BLaER1 treated with 17β-estradiol and CSF1 and Interleukin-3, amounts not matched to agents 10 nM and 100 nM (cell line): ENCODE measurements around the gene CTSC.

Experiments
- H3K27ac ChIP-seq, 11 experiments: shearing (Covaris generic); formaldehyde crosslinking; 2 replicates each; pipeline ENCODE4 v1.8.1; 2022
- H3K27me3 ChIP-seq, 11 experiments: shearing (Covaris generic); formaldehyde crosslinking; 2 replicates each; pipeline ENCODE4 v1.8.1; 2022
- H3K36me3 ChIP-seq, 11 experiments: shearing (Covaris generic); formaldehyde crosslinking; 2 replicates each; pipeline ENCODE4 v1.8.1; 2022
- H3K4me1 ChIP-seq, 10 experiments: shearing (Covaris generic); formaldehyde crosslinking; 2 replicates each; pipeline ENCODE4 v1.8.1; 2022
- H3K4me2 ChIP-seq, 11 experiments: shearing (Covaris generic); formaldehyde crosslinking; 2 replicates each; pipeline ENCODE4 v1.8.1; 2022
- H3K4me3 ChIP-seq, 10 experiments: shearing (Covaris generic); formaldehyde crosslinking; 2 replicates each; pipeline ENCODE4 v1.8.1; 2022
- H3K9ac ChIP-seq, 11 experiments: shearing (Covaris generic); formaldehyde crosslinking; 2 replicates each; pipeline ENCODE4 v1.8.1; 2022
- H3K9me3 ChIP-seq, 11 experiments: shearing (Covaris generic); formaldehyde crosslinking; replicated peaks in 1 of 11; 2 replicates each; pipeline ENCODE4 v1.8.1; 2022
- H4K20me1 ChIP-seq, 11 experiments: shearing (Covaris generic); formaldehyde crosslinking; 2 replicates each; pipeline ENCODE4 v1.8.1; 2022
- Cebpa-rat ChIP-seq, 11 experiments: shearing (Covaris generic); IDR thresholded peaks; 2 replicates each; pipeline ENCODE4 v1.8.1; 2022

Gene CTSC

DNA sequence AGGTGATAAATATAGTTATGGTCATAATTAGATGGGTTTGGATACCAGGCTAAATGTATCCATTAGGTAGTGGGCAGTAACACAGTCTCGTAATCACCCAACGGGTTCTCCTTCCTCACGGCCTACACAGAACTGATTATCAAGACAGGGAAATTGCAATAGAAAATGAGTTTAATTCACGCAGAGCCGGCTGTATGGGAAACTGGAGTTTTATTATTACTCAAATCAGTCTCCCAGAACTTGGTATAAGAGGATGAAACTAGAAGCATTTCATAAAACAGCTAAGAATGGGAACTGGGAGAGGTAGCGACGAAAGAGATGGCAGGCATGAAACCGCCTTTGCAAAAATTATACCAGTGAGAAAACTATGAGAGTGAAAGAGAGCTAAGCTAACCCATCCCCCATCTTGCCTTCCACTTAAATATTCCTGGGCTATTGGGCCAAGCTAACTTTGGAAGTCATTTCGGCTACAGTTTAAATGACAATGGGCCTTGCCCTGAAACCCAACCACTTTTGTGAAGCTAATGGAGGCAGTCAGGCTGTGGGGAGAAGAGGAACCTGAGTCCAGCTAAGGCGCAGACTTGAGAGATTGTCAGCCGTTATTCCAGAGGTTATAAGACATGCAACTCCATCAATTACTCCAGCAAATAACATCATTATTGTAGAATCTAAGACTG lies 29.6 kb downstream of the CTSC start:
- peaks cover 0 to 8% (median 5%) of the 10 kb centered on the region in 11 experiments; a peak in 5 of 22 replicates for H3K9me3 ChIP-seq
- H3K36me3 ChIP-seq = peaks cover 98 to 100% (median 98%) of the 10 kb centered on the region in 11 experiments
- H3K27ac ChIP-seq = no peak overlapping the region
- no peak overlapping the region for H3K4me2 ChIP-seq
- peaks cover 9 to 100% (median 72%) of the 10 kb centered on the region in 11 experiments; a peak in 20 of 22 replicates for H4K20me1 ChIP-seq
- H3K27me3 ChIP-seq = no peaks in the 10 kb centered on the region
- peaks cover 0 to 6% (median 0%) of the 10 kb centered on the region in 10 experiments; a peak in 2 of 20 replicates for H3K4me1 ChIP-seq
- no peak overlapping the region for H3K9ac ChIP-seq
- H3K4me3 ChIP-seq = no peak overlapping the region
- TF ChIP-seq Cebpa-rat (IDR thresholded peaks at IDR 0.05) = no peak

DNA sequence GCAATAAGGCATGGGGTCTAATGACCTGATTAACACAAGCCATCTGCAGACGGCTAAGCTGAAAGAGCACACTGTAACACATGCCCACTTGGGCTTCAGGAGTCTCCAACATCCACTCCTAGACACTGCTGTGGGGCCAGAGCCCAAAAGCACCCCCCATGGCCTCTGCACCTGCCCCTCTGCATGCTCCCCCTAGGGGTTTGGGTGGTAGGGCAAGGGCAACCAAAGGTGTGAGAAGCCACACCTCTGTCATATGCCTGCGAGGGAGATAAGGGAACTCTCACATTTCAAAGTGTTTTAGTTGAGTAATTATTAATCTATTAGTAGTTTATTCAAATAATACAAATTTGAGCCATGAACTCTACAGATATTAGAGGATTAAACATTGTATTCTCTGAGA lies 30.8 kb downstream of the CTSC start:
- Histone ChIP-seq H3K9ac (no peak overlapping the region), H3K4me3 (no peak overlapping the region), H4K20me1 (peaks cover 10 to 100% (median 68%) of the 10 kb centered on the region in 11 experiments; a peak in 19 of 22 replicates), H3K36me3 (peaks cover 94 to 100% (median 98%) of the 10 kb centered on the region in 11 experiments), H3K27me3 (no peaks in the 10 kb centered on the region), H3K4me1 (0 out of 20 replicates have a peak, but pooled peaks cover 0 to 4% (median 0%) of the 10 kb centered on the region in 10 experiments), H3K9me3 (peaks cover 0 to 8% (median 5%) of the 10 kb centered on the region in 11 experiments; a peak in 5 of 22 replicates), H3K27ac (no peak overlapping the region), H3K4me2 (no peak overlapping the region)
- no peak for TF ChIP-seq Cebpa-rat (IDR thresholded peaks at IDR 0.05)

DNA sequence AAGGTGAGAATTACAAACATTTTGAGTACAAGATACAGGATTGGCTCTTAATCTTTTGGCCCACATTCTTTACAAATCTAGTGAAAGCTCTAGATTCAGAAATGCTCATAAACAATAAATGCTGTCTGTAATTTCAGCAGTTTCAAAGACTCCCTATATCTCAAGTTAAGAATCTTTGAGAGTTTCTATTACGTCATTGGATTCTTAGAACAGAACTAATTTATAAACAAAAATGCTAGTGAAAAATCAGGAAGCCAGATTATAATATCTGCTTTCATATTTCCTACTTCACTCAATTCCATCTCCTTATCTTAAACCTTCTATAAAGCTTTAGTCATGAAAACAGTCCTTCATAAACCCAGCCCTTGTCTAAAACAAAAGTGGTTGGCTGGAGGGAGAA lies 32.1 kb downstream of the CTSC start:
- H3K4me2 ChIP-seq = no peak overlapping the region
- peaks cover 0 to 8% (median 5%) of the 10 kb centered on the region in 11 experiments; a peak in 5 of 22 replicates for H3K9me3 ChIP-seq
- no peak for TF ChIP-seq Cebpa-rat (IDR thresholded peaks at IDR 0.05)
- peaks cover 94 to 100% (median 98%) of the 10 kb centered on the region in 11 experiments for H3K36me3 ChIP-seq
- H3K27me3 ChIP-seq = no peaks in the 10 kb centered on the region
- no peak overlapping the region for H3K4me3 ChIP-seq
- no peak overlapping the region for H3K27ac ChIP-seq
- no peak overlapping the region for H3K9ac ChIP-seq
- peaks cover 9 to 100% (median 65%) of the 10 kb centered on the region in 11 experiments; a peak in 19 of 22 replicates for H4K20me1 ChIP-seq
- no peaks in the 10 kb centered on the region for H3K4me1 ChIP-seq

DNA sequence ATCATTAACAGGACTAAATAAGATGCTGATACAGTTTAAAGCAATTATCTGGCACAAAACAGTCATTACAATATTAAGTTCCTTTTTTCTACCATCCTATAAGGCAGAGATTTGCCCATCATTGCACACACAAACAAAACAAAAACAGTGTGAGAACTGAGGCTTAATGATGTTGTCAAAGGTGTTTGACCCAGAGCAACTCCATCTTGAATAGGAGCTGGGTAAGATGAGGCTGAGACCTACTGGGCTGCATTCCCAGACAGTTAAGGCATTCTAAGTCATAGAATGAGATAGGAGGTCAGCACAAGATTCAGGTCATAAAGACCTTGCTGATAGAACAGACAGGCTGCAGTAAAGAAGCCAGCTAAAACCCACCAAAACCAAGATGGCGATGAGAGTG lies 33.2 kb downstream of the CTSC start:
- no peak overlapping the region for H3K4me2 ChIP-seq
- H3K27me3 ChIP-seq = no peaks in the 10 kb centered on the region
- no peak overlapping the region for H3K27ac ChIP-seq
- no peak overlapping the region for H3K4me3 ChIP-seq
- peaks cover 0 to 8% (median 5%) of the 10 kb centered on the region in 11 experiments; a peak in 5 of 22 replicates for H3K9me3 ChIP-seq
- peaks cover 9 to 100% (median 65%) of the 10 kb centered on the region in 11 experiments; a peak in 19 of 22 replicates for H4K20me1 ChIP-seq
- no peak for TF ChIP-seq Cebpa-rat (IDR thresholded peaks at IDR 0.05)
- no peaks in the 10 kb centered on the region for H3K4me1 ChIP-seq
- no peak overlapping the region for H3K9ac ChIP-seq
- peaks cover 96 to 100% (median 99%) of the 10 kb centered on the region in 11 experiments for H3K36me3 ChIP-seq

DNA sequence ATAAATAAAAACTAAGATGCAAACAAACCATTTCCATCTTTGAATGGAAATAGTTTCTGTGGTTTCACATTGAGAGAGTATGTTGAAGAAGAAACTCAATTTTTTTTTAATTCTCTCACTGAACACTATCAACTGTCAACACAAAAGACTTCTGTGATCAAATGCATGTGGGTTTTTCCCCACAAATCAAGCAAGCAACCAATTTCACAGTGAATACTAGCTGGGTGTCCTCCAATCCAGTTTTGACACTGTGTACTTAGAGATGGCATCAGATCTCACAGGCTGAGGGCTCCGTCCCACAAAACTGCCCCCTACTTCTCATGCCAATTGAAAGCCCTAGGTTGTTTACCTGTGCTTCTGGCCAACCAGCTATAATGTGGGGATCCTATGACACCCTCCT lies 34.5 kb downstream of the CTSC start:
- Histone ChIP-seq H3K9me3 (peaks cover 0 to 8% (median 5%) of the 10 kb centered on the region in 11 experiments; a peak in 5 of 22 replicates), H3K4me3 (no peak overlapping the region), H3K4me2 (no peak overlapping the region), H4K20me1 (peaks cover 6 to 100% (median 72%) of the 10 kb centered on the region in 11 experiments; a peak in 17 of 22 replicates), H3K27me3 (no peaks in the 10 kb centered on the region), H3K27ac (no peak overlapping the region), H3K4me1 (peaks cover 0 to 6% (median 0%) of the 10 kb centered on the region in 10 experiments; a peak in 1 of 20 replicates), H3K36me3 (peaks cover 96 to 100% (median 99%) of the 10 kb centered on the region in 11 experiments), H3K9ac (no peak overlapping the region)
- TF ChIP-seq Cebpa-rat (IDR thresholded peaks at IDR 0.05) = no peak

DNA sequence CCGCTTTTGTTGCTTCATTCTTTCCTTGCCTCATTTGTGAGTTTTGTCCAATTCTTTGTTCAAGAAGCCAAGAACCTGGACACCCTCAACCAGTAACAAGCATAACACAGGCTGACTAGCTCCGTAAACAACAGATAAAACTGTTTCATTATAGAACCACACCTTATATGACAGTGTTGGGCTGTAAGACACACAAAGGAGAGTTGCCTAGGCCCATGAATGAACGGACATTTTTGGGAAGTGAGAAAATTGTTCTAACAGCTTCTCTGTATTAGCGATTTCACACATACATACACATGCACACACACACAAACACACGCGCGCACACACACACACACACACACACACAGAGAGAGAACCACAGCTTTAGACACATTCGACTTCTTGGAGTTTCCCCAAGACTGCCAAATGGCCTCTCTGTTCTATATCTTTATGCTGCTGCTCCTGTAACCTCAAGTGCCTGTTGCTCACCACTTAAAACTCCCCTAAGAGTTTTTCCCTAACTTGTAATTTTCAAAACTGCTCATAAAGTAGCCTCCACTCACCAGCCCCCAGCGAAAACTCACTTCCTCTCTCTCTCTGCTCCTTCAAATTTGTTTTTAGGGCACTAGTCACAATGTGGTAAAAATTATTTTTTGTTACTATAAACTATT lies 35.9 kb downstream of the CTSC start:
- H3K4me1 ChIP-seq = peaks cover 0 to 8% (median 0%) of the 10 kb centered on the region in 10 experiments; a peak in 1 of 20 replicates
- peaks cover 96 to 100% (median 99%) of the 10 kb centered on the region in 11 experiments for H3K36me3 ChIP-seq
- H3K27ac ChIP-seq = no peak overlapping the region

DNA sequence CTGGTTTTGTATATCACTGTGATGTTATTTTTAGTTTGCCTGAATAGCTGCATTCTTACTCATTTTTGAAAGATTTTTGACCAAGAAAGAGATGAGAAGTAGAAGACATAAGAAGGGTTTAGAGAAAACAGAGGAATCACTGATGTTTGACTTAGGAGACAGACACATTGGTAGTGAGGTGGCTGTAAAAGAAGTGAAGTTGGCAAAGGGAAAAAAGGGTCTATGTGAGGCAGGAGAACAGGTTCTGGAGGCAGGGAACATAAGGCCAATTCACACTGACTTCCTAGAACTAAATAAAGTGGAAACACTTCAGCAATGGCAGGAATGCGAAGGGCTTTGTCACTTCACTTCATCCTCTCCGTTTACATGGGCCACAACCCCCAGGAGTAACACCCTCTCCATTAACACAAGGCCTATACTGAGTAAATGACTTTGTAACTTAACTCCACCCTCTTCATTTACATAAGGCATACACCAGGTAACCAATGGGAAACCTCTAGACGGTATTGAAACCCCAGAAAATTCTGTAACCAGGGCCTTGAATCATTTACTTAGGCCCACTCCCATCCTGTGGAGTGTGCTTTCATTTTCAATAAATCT lies 36.5 kb downstream of the CTSC start:
- Histone ChIP-seq H3K36me3 (peaks cover 96 to 100% (median 99%) of the 10 kb centered on the region in 11 experiments), H4K20me1 (peaks cover 10 to 100% (median 84%) of the 10 kb centered on the region in 11 experiments; a peak in 19 of 22 replicates), H3K27me3 (no peaks in the 10 kb centered on the region), H3K4me3 (no peak overlapping the region), H3K9ac (no peak overlapping the region), H3K4me2 (no peak overlapping the region), H3K27ac (no peak overlapping the region), H3K9me3 (0 out of 22 replicates have a peak, but pooled peaks cover 0 to 4% (median 0%) of the 10 kb centered on the region in 11 experiments), H3K4me1 (peaks cover 0 to 12% (median 0%) of the 10 kb centered on the region in 10 experiments; a peak in 1 of 20 replicates)
- TF ChIP-seq Cebpa-rat (IDR thresholded peaks at IDR 0.05) = no peak

More for the DNA sequence above, 35.9 kb downstream of the CTSC start:
- Histone ChIP-seq H3K9me3 (peaks cover 0 to 6% (median 4%) of the 10 kb centered on the region in 11 experiments; a peak in 5 of 22 replicates), H4K20me1 (peaks cover 10 to 100% (median 84%) of the 10 kb centered on the region in 11 experiments; a peak in 19 of 22 replicates), H3K27me3 (no peaks in the 10 kb centered on the region), H3K9ac (no peak overlapping the region), H3K4me2 (no peak overlapping the region), H3K4me3 (no peak overlapping the region)
- TF ChIP-seq Cebpa-rat (IDR thresholded peaks at IDR 0.05) = no peak

DNA sequence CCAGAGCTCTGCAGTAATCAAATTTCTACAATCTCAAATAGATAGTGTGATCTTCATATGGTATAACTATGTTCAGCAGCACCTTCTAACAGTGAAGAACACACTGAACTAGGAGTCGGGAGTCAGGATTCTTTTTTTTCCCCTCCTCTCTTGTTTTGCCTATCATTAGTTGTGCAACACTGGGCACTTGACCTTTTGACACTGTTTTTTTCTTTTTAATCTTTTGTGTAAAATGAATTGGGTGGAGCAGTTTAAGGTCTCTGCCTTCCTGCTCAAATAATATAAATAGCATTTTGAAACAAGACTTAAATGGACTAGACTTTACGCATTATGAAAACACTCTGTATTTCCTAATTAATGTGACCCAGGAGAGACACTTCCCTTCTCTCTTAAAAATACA lies 39.7 kb downstream of the CTSC start:
- Histone ChIP-seq H3K9ac (no peak overlapping the region), H3K4me3 (no peak overlapping the region), H3K27ac (no peak overlapping the region; a peak in 1 of 22 replicates), H3K36me3 (peaks cover 94 to 100% (median 98%) of the 10 kb centered on the region in 11 experiments), H4K20me1 (peaks cover 10 to 98% (median 67%) of the 10 kb centered on the region in 11 experiments; a peak in 19 of 22 replicates), H3K9me3 (no peaks in the 10 kb centered on the region), H3K4me1 (peaks cover 0 to 23% (median 0%) of the 10 kb centered on the region in 10 experiments; a peak in 2 of 20 replicates), H3K4me2 (no peak overlapping the region), H3K27me3 (no peaks in the 10 kb centered on the region)
- TF ChIP-seq Cebpa-rat (IDR thresholded peaks at IDR 0.05) = no peak
